ENCODE results near the gene PXDC1. TPM values are rescaled to one million over a fixed set of nuclear protein-coding genes. Genes with fewer than 3 reads are reported as not detected.
"Not testable (repeated sequence)": the region's sequence is repeated elsewhere in the genome, so short reads cannot be mapped to it uniquely, and the experiment has no call there.

Gene PXDC1
- total RNA-seq, 1 donor from 2014 or later, result 231 TPM

GRCh38 chr6:3775847-3776246 lies 24.3 kb upstream of the PXDC1 start:
- Mint-ChIP-seq H3K27me3 (ENCODE audit: low read depth) (no peaks in the 10 kb centered on the region), H3K4me1 (ENCODE audit: low read depth) (peaks cover 26% of the 10 kb centered on the region), H3K27ac (ENCODE audit: unreplicated experiment) (no peak overlapping the region), H3K36me3 (ENCODE audit: low read depth) (no peaks in the 10 kb centered on the region), H3K9me3 (ENCODE audit: low read depth) (no peaks in the 10 kb centered on the region), H3K4me3 (ENCODE audit: unreplicated experiment) (no peak overlapping the region)
- DNase-seq (ENCODE audit: low spot score), result no peak
- no peak for TF ChIP-seq CTCF (IDR thresholded peaks at IDR 0.05)

- no peak for TF ChIP-seq CTCF (IDR thresholded peaks at IDR 0.05)
- peaks cover 26% of the 10 kb centered on the region for H3K4me1 Mint-ChIP-seq (ENCODE audit: low read depth)
- no peak overlapping the region for H3K27ac Mint-ChIP-seq (ENCODE audit: unreplicated experiment)
- H3K9me3 Mint-ChIP-seq (ENCODE audit: low read depth), result no peaks in the 10 kb centered on the region
- no peak overlapping the region for H3K4me3 Mint-ChIP-seq (ENCODE audit: unreplicated experiment)
- H3K27me3 Mint-ChIP-seq (ENCODE audit: low read depth), result no peaks in the 10 kb centered on the region
- no peaks in the 10 kb centered on the region for H3K36me3 Mint-ChIP-seq (ENCODE audit: low read depth)
- no peak for DNase-seq (ENCODE audit: low spot score)
These were observed 23.9 kb upstream of the PXDC1 start for GRCh38 chr6:3775386-3775785.

GRCh38 chr6:3773678-3774298 lies 22.3 kb upstream of the PXDC1 start:
- no peaks in the 10 kb centered on the region for H3K36me3 Mint-ChIP-seq (ENCODE audit: low read depth)
- no peak overlapping the region for H3K27ac Mint-ChIP-seq (ENCODE audit: unreplicated experiment)
- no peaks in the 10 kb centered on the region for H3K9me3 Mint-ChIP-seq (ENCODE audit: low read depth)
- H3K4me3 Mint-ChIP-seq (ENCODE audit: unreplicated experiment), result no peak overlapping the region
- H3K27me3 Mint-ChIP-seq (ENCODE audit: low read depth), result no peaks in the 10 kb centered on the region
- no peak for DNase-seq (ENCODE audit: low spot score)
- TF ChIP-seq CTCF (IDR thresholded peaks at IDR 0.05), result no peak
- H3K4me1 Mint-ChIP-seq (ENCODE audit: low read depth), result peaks cover 33% of the 10 kb centered on the region

GRCh38 chr6:3772127-3772999 lies 20.9 kb upstream of the PXDC1 start:
- not testable (repeated sequence) for H3K4me3 Mint-ChIP-seq (ENCODE audit: unreplicated experiment); H3K9me3 Mint-ChIP-seq (ENCODE audit: low read depth); H3K27me3 Mint-ChIP-seq (ENCODE audit: low read depth); DNase-seq (ENCODE audit: low spot score); H3K36me3 Mint-ChIP-seq (ENCODE audit: low read depth); H3K27ac Mint-ChIP-seq (ENCODE audit: unreplicated experiment)
- peaks cover 34% of the 10 kb centered on the region for H3K4me1 Mint-ChIP-seq (ENCODE audit: low read depth)

GRCh38 chr6:3771407-3772011 lies 20.0 kb upstream of the PXDC1 start:
- H3K27ac Mint-ChIP-seq (ENCODE audit: unreplicated experiment), result no peak overlapping the region
- peaks cover 36% of the 10 kb centered on the region for H3K4me1 Mint-ChIP-seq (ENCODE audit: low read depth)
- no peaks in the 10 kb centered on the region for H3K27me3 Mint-ChIP-seq (ENCODE audit: low read depth)
- no peak overlapping the region for H3K4me3 Mint-ChIP-seq (ENCODE audit: unreplicated experiment)
- no peaks in the 10 kb centered on the region for H3K9me3 Mint-ChIP-seq (ENCODE audit: low read depth)
- no peak for DNase-seq (ENCODE audit: low spot score)
- TF ChIP-seq CTCF (IDR thresholded peaks at IDR 0.05), result no peak
- no peaks in the 10 kb centered on the region for H3K36me3 Mint-ChIP-seq (ENCODE audit: low read depth)

Data from chondrocyte (in vitro differentiated cells).